ENCODE results near the gene NANS.
A peak's percentile ranks its signal among the peaks of the same experiment; 100 is the strongest.

Gene NANS

GRCh38 chr9:98099898-98100297, 43.4 kb downstream of the NANS start:
- H3K4me3 ChIP-seq (replicated peaks; ENCODE audit: insufficient read depth, low read length): no peak overlapping the region
- no peak overlapping the region for H3K27ac ChIP-seq (replicated peaks)
- TF ChIP-seq CTCF (IDR thresholded peaks at IDR 0.05; ENCODE audit: insufficient read depth, low read length): no peak
- TF ChIP-seq POLR2AphosphoS5 (IDR thresholded peaks at IDR 0.05; ENCODE audit: low read depth): no peak
- no peak for TF ChIP-seq REST (IDR thresholded peaks at IDR 0.05; ENCODE audit: insufficient replicate concordance, low read depth)
- TF ChIP-seq SPI1 (IDR thresholded peaks at IDR 0.05; ENCODE audit: borderline replicate concordance, low read depth): no peak
- TF ChIP-seq GABPA (IDR thresholded peaks at IDR 0.05; ENCODE audit: low read depth): no peak
- no peaks in the 10 kb centered on the region for H3K27me3 ChIP-seq (ENCODE audit: insufficient read depth, poor library complexity, severe bottlenecking)
- DNase-seq (ENCODE audit: low read depth in 1 of 2, low spot score in 1 of 2): no peak

- DNase-seq (ENCODE audit: low read depth in 1 of 2, low spot score in 1 of 2): no peak
- Histone ChIP-seq H3K27ac (replicated peaks) (peak overlapping the region; percentile 67; the same call in 1 of the 2 replicates), H3K27me3 (ENCODE audit: insufficient read depth, poor library complexity, severe bottlenecking) (no peaks in the 10 kb centered on the region), H3K4me3 (replicated peaks; ENCODE audit: insufficient read depth, low read length) (no peak overlapping the region)
- TF ChIP-seq CTCF (IDR thresholded peaks at IDR 0.05; ENCODE audit: insufficient read depth, low read length): no peak
- no peak for TF ChIP-seq POLR2AphosphoS5 (IDR thresholded peaks at IDR 0.05; ENCODE audit: low read depth)
- no peak for TF ChIP-seq GABPA (IDR thresholded peaks at IDR 0.05; ENCODE audit: low read depth)
- TF ChIP-seq REST (IDR thresholded peaks at IDR 0.05; ENCODE audit: insufficient replicate concordance, low read depth): no peak
- no peak for TF ChIP-seq SPI1 (IDR thresholded peaks at IDR 0.05; ENCODE audit: borderline replicate concordance, low read depth)
These were observed 43.9 kb downstream of the NANS start for GRCh38 chr9:98100456-98100855.

GRCh38 chr9:98101416-98101815, 44.9 kb downstream of the NANS start:
- no peak overlapping the region for H3K4me3 ChIP-seq (replicated peaks; ENCODE audit: insufficient read depth, low read length)
- no peak for DNase-seq (ENCODE audit: low read depth in 1 of 2, low spot score in 1 of 2)
- no peak for TF ChIP-seq POLR2AphosphoS5 (IDR thresholded peaks at IDR 0.05; ENCODE audit: low read depth)
- H3K27ac ChIP-seq (replicated peaks): peak overlapping the region; percentile 67
- H3K27me3 ChIP-seq (ENCODE audit: insufficient read depth, poor library complexity, severe bottlenecking): no peaks in the 10 kb centered on the region

- peak; percentile 86 to 92 for DNase-seq (ENCODE audit: low read depth in 1 of 2, low spot score in 1 of 2)
- Histone ChIP-seq H3K4me3 (replicated peaks; ENCODE audit: insufficient read depth, low read length) (no peak overlapping the region), H3K27me3 (ENCODE audit: insufficient read depth, poor library complexity, severe bottlenecking) (no peaks in the 10 kb centered on the region), H3K27ac (replicated peaks) (peak overlapping the region; percentile 79)
- TF ChIP-seq SPI1 (IDR thresholded peaks at IDR 0.05; ENCODE audit: borderline replicate concordance, low read depth) (no peak), POLR2AphosphoS5 (IDR thresholded peaks at IDR 0.05; ENCODE audit: low read depth) (peak; percentile 74)
These were observed 45.3 kb downstream of the NANS start for GRCh38 chr9:98101868-98102273.

GRCh38 chr9:98104445-98104881, 47.9 kb downstream of the NANS start:
- H3K27me3 ChIP-seq (ENCODE audit: insufficient read depth, poor library complexity, severe bottlenecking): no peaks in the 10 kb centered on the region
- H3K27ac ChIP-seq (replicated peaks): peak overlapping the region; percentile 79
- TF ChIP-seq CTCF (IDR thresholded peaks at IDR 0.05; ENCODE audit: insufficient read depth, low read length) (no peak), POLR2AphosphoS5 (IDR thresholded peaks at IDR 0.05; ENCODE audit: low read depth) (peak; percentile 81), SPI1 (IDR thresholded peaks at IDR 0.05; ENCODE audit: borderline replicate concordance, low read depth) (peak; percentile 55; the same call in 1 of the 2 replicates)
- H3K4me3 ChIP-seq (replicated peaks; ENCODE audit: insufficient read depth, low read length): no peak overlapping the region
- DNase-seq (ENCODE audit: low read depth in 1 of 2, low spot score in 1 of 2): peak; percentile 93 to 96

Measured in HL-60 (cell line).